SJSA1 (cell line): ENCODE data around the gene CHID1. TPM values are rescaled to one million over a fixed set of nuclear protein-coding genes. Genes with fewer than 3 reads are reported as not detected.

Experiments
- DNase-seq, 2 experiments: peaks; one replicate each; pipeline ENCODE4 v3.0.0-alpha.2; 2015 to 2020; ENCODE audit warnings: low spot score in 2 of 2, low read depth in 1 of 2
- H3K27ac ChIP-seq: fragments of 250-450 bp; sonication (Bioruptor Pico); 2 replicates; pipeline ENCODE4 v1.5.1; 2020; ENCODE audit warnings: mild to moderate bottlenecking, moderate library complexity
- H3K27me3 ChIP-seq: fragments of 250-450 bp; sonication (Bioruptor Pico); replicated peaks from 2 replicates; pipeline ENCODE4 v1.5.1; 2020; ENCODE audit warnings: mild to moderate bottlenecking, moderate library complexity
- H3K36me3 ChIP-seq: fragments of 250-450 bp; sonication (Bioruptor Pico); 2 replicates; pipeline ENCODE4 v1.5.1; 2020; ENCODE audit warnings: mild to moderate bottlenecking
- H3K4me1 ChIP-seq: fragments of 250-450 bp; sonication (Bioruptor Pico); replicated peaks from 2 replicates; pipeline ENCODE4 v1.6.1; 2021; ENCODE audit warnings: mild to moderate bottlenecking
- H3K4me3 ChIP-seq: fragments of 250-450 bp; sonication (Bioruptor Pico); 2 replicates; pipeline ENCODE4 v1.5.1; 2020; ENCODE audit warnings: mild to moderate bottlenecking
- H3K9me3 ChIP-seq: fragments of 250-450 bp; sonication (Bioruptor Pico); replicated peaks from 2 replicates; pipeline ENCODE4 v1.5.1; 2020; ENCODE audit warnings: mild to moderate bottlenecking
- total RNA-seq: library from RNA; depleted of rRNA; stranded (reverse); fragments of >200 nt; shearing (Covaris generic); gene quantifications from 2 replicates; pipeline ENCODE4 v1.2.3, GENCODE V29; 2014; rRNA removed

Gene CHID1
- total RNA-seq, 1 experiment from 2014 or later, result 22.1 TPM

DNA sequence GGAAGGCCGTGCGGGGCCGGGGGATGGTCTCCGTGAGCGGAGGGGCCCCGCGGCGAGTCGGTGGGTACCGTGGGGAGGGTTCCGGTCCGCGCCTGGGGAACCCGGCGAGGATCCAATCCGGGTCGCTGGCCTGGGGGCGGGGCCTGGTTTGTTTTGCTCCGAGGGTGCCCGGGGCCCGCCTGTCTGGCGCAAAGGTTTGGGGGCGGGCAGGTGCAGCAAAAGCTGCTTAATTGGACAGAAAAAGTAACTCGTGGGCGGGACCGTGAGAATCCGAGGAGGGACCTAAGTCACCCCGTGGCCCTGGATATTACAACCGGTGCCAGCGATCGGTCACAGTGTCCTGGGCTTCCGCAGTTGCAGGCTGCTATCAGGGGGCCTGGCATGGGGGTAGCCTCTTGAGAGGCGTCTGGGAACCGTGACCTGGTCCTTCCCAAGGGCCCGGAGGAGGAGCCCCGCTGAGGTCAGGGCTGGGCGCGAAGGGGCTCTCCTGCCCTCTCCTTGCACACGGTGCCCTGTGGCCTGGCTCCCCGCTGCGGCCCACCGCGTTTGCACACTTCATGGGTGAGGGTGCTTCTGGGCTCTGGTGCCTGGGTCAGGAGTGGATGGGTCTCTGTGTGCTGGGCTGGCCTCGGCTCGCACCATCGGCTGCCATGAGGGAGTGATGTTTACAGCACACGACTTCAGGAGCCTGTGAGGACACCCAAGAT is 90.5 kb downstream of the CHID1 start:
- Histone ChIP-seq H3K9me3 (no peaks in the 10 kb centered on the region), H3K4me3 (peak overlapping the region; percentile 91), H3K36me3 (no peaks in the 10 kb centered on the region), H3K4me1 (peaks cover 22% of the 10 kb centered on the region), H3K27ac (no peak overlapping the region), H3K27me3 (no peaks in the 10 kb centered on the region)
- DNase-seq, result peak in 1 of 2 experiments; percentile 63

DNA sequence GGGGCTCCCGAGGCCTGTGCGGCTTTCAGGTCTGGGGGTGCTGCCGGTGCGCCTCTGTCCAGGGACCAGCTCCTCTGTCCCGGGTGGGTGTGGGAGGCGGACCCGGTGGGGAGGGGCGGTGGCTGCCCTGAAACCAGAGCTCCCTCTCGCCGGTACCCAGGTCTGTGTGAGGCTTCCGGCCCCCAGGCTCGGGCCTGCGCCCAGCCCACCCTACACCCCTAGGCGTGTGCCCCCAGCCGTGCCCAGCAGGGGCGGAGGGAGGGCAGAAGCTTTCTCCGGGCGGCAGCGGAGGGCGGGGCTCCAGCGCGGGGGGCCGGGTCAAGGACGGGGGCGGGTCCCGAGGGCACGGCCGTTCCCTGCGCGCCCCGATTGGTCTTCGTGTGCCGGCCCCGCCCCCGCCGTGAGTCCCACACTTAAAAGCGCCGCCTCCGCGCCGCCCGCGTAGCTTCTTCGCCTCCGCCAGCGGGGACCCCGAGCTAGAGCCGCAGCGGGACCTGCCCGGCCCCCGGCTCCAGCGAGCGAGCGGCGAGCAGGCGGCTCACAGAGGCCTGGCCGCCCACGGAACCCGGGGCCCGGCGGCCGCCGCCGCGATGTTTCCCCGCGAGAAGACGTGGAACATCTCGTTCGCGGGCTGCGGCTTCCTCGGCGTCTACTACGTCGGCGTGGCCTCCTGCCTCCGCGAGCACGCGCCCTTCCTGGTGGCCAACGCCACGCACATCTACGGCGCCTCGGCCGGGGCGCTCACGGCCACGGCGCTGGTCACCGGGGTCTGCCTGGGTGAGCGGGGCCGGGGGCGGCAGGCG is 91.3 kb downstream of the CHID1 start:
- peak overlapping the region; percentile 56; the same call in 1 of the 2 replicates for H3K27ac ChIP-seq
- no peaks in the 10 kb centered on the region for H3K36me3 ChIP-seq
- peak; percentile 69 to 81 for DNase-seq
- peaks cover 22% of the 10 kb centered on the region for H3K4me1 ChIP-seq
- no peaks in the 10 kb centered on the region for H3K9me3 ChIP-seq
- H3K27me3 ChIP-seq, result no peaks in the 10 kb centered on the region
- H3K4me3 ChIP-seq, result peak overlapping the region; percentile 91

DNA sequence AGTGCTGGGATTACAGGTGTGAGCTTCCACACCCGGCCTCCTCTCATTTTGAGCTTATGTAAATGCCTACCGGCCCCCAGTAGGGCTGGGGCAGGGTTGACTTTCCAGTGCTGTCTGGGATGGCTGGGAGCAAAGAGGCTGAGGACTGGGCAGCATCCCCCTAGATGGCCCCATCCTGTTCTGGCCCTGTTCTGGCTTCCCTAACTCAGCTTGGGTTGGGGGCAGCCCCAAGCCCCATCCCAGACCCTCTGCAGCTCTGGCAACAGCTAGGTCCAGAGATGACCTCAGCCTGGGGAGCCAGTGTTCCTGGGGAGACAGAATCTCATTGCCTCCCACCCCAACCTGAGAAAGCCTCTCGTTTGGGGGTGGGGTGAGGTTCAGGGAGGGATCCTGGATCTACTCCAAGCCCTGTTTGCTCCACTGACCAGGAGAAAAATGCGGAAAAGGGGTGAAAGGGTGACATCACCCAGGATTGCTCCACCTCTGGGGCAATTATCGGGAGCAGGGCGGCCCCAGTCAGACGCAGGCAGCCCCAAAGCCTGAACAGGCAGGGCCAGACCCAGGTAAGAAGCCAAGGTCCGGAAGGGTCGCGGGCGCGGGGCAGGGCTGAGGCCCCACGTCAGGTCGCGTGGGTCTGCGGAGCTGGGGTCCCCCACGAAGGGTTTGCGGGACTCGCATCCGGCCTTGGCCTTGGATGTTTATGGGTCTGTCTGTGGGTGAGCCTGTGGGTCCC is 92.0 kb downstream of the CHID1 start, which contains the start of gene PNPLA2:
PNPLA2 (plus strand) TSS at position 519 of the 733 bp plus-strand sequence. CDS start 805 bp downstream, outside the sequence.
- H3K27me3 ChIP-seq, result no peaks in the 10 kb centered on the region
- H3K9me3 ChIP-seq, result no peaks in the 10 kb centered on the region
- H3K4me3 ChIP-seq, result peak within 1 kb of the TSS; percentile 91
- H3K36me3 ChIP-seq, result peaks cover 2% of the 10 kb centered on the region
- peak within 1 kb of the TSS; percentile 56; the same call in 1 of the 2 replicates for H3K27ac ChIP-seq
- no peak for DNase-seq
- H3K4me1 ChIP-seq, result peaks cover 22% of the 10 kb centered on the region

Other genes starting within 250 kb of the CHID1 start
- gene DEAF1, start 215.6 kb downstream of the CHID1 start, total RNA-seq, result 4.4 and 8.0 TPM in 2 replicates
- 16.0 and 16.7 TPM in 2 replicates for gene TMEM80, start 215.0 kb downstream of the CHID1 start, total RNA-seq
- not detected in 2 replicates for gene EPS8L2, start 204.6 kb downstream of the CHID1 start, total RNA-seq
- gene TALDO1, start 163.3 kb downstream of the CHID1 start, total RNA-seq, result 159 and 302 TPM in 2 replicates
- 7.0 and 12.4 TPM in 2 replicates for gene GATD1, start 133.3 kb downstream of the CHID1 start, total RNA-seq
- gene CEND1, start 120.7 kb downstream of the CHID1 start, total RNA-seq, result 0.21 and 0.88 TPM in 2 replicates
- 5.1 and 11.1 TPM in 2 replicates for gene SLC25A22, start 112.5 kb downstream of the CHID1 start, total RNA-seq
- 2.1 and 2.4 TPM in 2 replicates for gene PIDD1, start 105.6 kb downstream of the CHID1 start, total RNA-seq
- 504 and 706 TPM in 2 replicates for gene RPLP2, start 100.8 kb downstream of the CHID1 start, total RNA-seq
- 5.0 and 9.8 TPM in 2 replicates for gene PNPLA2, start 91.9 kb downstream of the CHID1 start, total RNA-seq
- not detected in 2 replicates for gene CRACR2B, start 82.9 kb downstream of the CHID1 start, total RNA-seq
- 123 and 179 TPM in 2 replicates for gene CD151, start 77.9 kb downstream of the CHID1 start, total RNA-seq
- 75.8 and 144 TPM in 2 replicates for gene POLR2L, start 68.3 kb downstream of the CHID1 start, total RNA-seq
- gene TSPAN4, start 68.0 kb downstream of the CHID1 start, total RNA-seq, result 62.5 and 118 TPM in 2 replicates
- gene AP2A2, start 15.1 kb upstream of the CHID1 start, total RNA-seq, result 15.6 and 17.7 TPM in 2 replicates
- gene MUC6, start 125.9 kb upstream of the CHID1 start, total RNA-seq, result not detected in 2 replicates
- gene MUC2, start 164.1 kb upstream of the CHID1 start, total RNA-seq, result not detected in 2 replicates
- 0.03 TPM in 1 of 2 replicates, not detected in the other for gene MUC5AC, start 247.1 kb upstream of the CHID1 start, total RNA-seq